Esophagus squamous epithelium (tissue), 5 donors: ENCODE data around the gene SLC27A1. TPM values are rescaled to one million over a fixed set of nuclear protein-coding genes. Genes with fewer than 3 reads are reported as not detected.
A peak's percentile ranks its signal among the peaks of the same experiment; 100 is the strongest.
"Not testable (repeated sequence)": the region's sequence is repeated elsewhere in the genome, so short reads cannot be mapped to it uniquely, and the experiment has no call there.

ENCODE experiments used
- DNase-seq: peaks from one replicate; lab custom pipeline; 2025; lab: John Stamatoyannopoulos, UW
- H3K27ac ChIP-seq, 4 donors: fragments of 200-600 bp; sonication (generic); one replicate each; pipeline ENCODE4 v1.5.1; 2016 to 2019; ENCODE audit warnings: mild to moderate bottlenecking in 1 of 4
- H3K27me3 ChIP-seq, 4 donors: fragments of 200-600 bp; sonication (generic); 1 replicate in 3 of 4; 2 replicates in 1 of 4; pipeline versions ENCODE4 v1.5.1 to v1.6.0; 2017 to 2021; ENCODE audit warnings: antibody characterized with exemption in 1 of 4
- H3K36me3 ChIP-seq, 3 donors: fragments of 200-600 bp; sonication (generic); one replicate each; pipeline ENCODE4 v1.5.1; 2016 to 2019
- H3K4me1 ChIP-seq, 3 donors: fragments of 200-600 bp; sonication (generic); one replicate each; pipeline ENCODE4 v1.5.1; 2017 to 2019
- H3K4me3 ChIP-seq, 4 donors: fragments of 200-600 bp; sonication (generic); 1 replicate in 3 of 4; 2 replicates in 1 of 4; pipeline ENCODE4 v1.5.1; 2016 to 2019; ENCODE audit warnings: mild to moderate bottlenecking in 2 of 4, moderate library complexity in 1 of 4
- H3K9me3 ChIP-seq, 3 donors: fragments of 200-600 bp; sonication (generic); one replicate each; pipeline ENCODE4 v1.5.1; 2016 to 2019
- CTCF ChIP-seq, 6 experiments: fragments of 450-650 bp in 4 of 6; fragments of 200-600 bp in 2 of 6; sonication (generic) in 2 of 6; IDR thresholded peaks; one replicate each; pipeline ENCODE4 v1.5.1; 2016 to 2019; ENCODE audit warnings: antibody characterized with exemption in 6 of 6, mild to moderate bottlenecking in 4 of 6, moderate library complexity in 4 of 6
- POLR2A ChIP-seq, 4 donors: fragments of 450-650 bp; IDR thresholded peaks; one replicate each; pipeline ENCODE4 v1.6.1; 2017; ENCODE audit warnings: antibody characterized with exemption in 4 of 4, mild to moderate bottlenecking in 4 of 4, moderate library complexity in 3 of 4
- WGBS, 2 donors: methylation state at CpG; one replicate each; pipeline ENCODE4 v1.1.5; 2018; 5-methylcytosine and 5-hydroxymethylcytosine counted together
- intact Hi-C: fragments of 100-400 bp; cut with DNase I; formaldehyde crosslinking; loops from one replicate; pipeline ENCODE4 v1.15.0; 2022
- total RNA-seq, 4 donors: library from RNA; depleted of rRNA; stranded (reverse); fragments of >200 nt; gene quantifications; one replicate each; pipeline ENCODE4 v1.1.0, GENCODE V29; 2016
- donor health status: DM: yes; HTN: yes; CAD: no.

Gene SLC27A1
- total RNA-seq, 4 donors from 2014 or later = 4.1 to 19.5 (median 8.7) TPM

- peaks cover 0 to 40% (median 4%) of the 10 kb centered on the region in 3 donors for H3K4me1 ChIP-seq
- peaks cover 0 to 51% (median 7%) of the 10 kb centered on the region in 3 donors for H3K36me3 ChIP-seq
- TF ChIP-seq CTCF (IDR thresholded peaks at IDR 0.05) (no peak), POLR2A (IDR thresholded peaks at IDR 0.05) (no peak)
- DNase-seq = no peak
- H3K27me3 ChIP-seq = no peaks in the 10 kb centered on the region
- intact Hi-C loops = no loop called here
- peak overlapping the region in 2 of 4 donors; percentile 2 to 7 for H3K27ac ChIP-seq
- 78 to 87% methylated on average over 5 to 6 of the region's 13 CpGs for WGBS, 2 donors
- H3K4me3 ChIP-seq = no peak overlapping the region
- H3K9me3 ChIP-seq = no peaks in the 10 kb centered on the region
Observed at GRCh38 chr19:17504456-17504855, 34.1 kb downstream of the SLC27A1 start.

- Histone ChIP-seq H3K9me3 (no peaks in the 10 kb centered on the region), H3K27me3 (no peaks in the 10 kb centered on the region), H3K27ac (peak overlapping the region in 2 of 4 donors; percentile 34 to 39), H3K4me3 (no peak overlapping the region), H3K4me1 (peaks cover under 1 to 40% (median 11%) of the 10 kb centered on the region in 3 donors), H3K36me3 (peaks cover 0 to 45% (median 7%) of the 10 kb centered on the region in 3 donors)
- intact Hi-C loops = no loop called here
- TF ChIP-seq POLR2A (IDR thresholded peaks at IDR 0.05) (no peak), CTCF (IDR thresholded peaks at IDR 0.05) (no peak)
- WGBS, 2 donors = 67 to 69% methylated on average over 5 to 10 of the region's 10 CpGs
- no peak for DNase-seq
Observed at GRCh38 chr19:17505223-17505622, 34.9 kb downstream of the SLC27A1 start.

GRCh38 chr19:17506745-17507144 lies 36.4 kb downstream of the SLC27A1 start:
- no peaks in the 10 kb centered on the region for H3K9me3 ChIP-seq
- 80 to 83% methylated on average over 7 to 9 of the region's 9 CpGs for WGBS, 2 donors
- peaks cover 0 to 30% (median 7%) of the 10 kb centered on the region in 3 donors for H3K36me3 ChIP-seq
- no peak for DNase-seq
- no peak overlapping the region for H3K4me3 ChIP-seq
- peaks cover 4 to 47% (median 17%) of the 10 kb centered on the region in 3 donors for H3K4me1 ChIP-seq
- H3K27me3 ChIP-seq = no peaks in the 10 kb centered on the region
- intact Hi-C loops = no loop called here
- TF ChIP-seq CTCF (IDR thresholded peaks at IDR 0.05) (no peak), POLR2A (IDR thresholded peaks at IDR 0.05) (no peak)
- no peak overlapping the region for H3K27ac ChIP-seq

GRCh38 chr19:17508558-17508933 lies 38.2 kb downstream of the SLC27A1 start:
- intact Hi-C loops, DNase-seq, H3K4me3 ChIP-seq, H3K9me3 ChIP-seq, H3K27me3 ChIP-seq: not testable (repeated sequence)
- 91% methylated on average over 3 of the region's 3 CpGs; no CpG with 5 or more reads in 1 of the 2 donors for WGBS, 2 donors
- H3K4me1 ChIP-seq = peaks cover 8 to 64% (median 25%) of the 10 kb centered on the region in 3 donors
- H3K27ac ChIP-seq = peak overlapping the region in 3 of 4 donors; percentile 22 to 66 (median 52)
- H3K36me3 ChIP-seq = peaks cover 0 to 24% (median 4%) of the 10 kb centered on the region in 3 donors

- H3K27ac ChIP-seq = peak overlapping the region; percentile 2 to 100 (median 98)
- peaks cover 8 to 62% (median 25%) of the 10 kb centered on the region in 3 donors for H3K4me1 ChIP-seq
- peaks cover 0 to 13% (median 2%) of the 10 kb centered on the region in 3 donors for H3K36me3 ChIP-seq
- no peak for DNase-seq
- TF ChIP-seq POLR2A (IDR thresholded peaks at IDR 0.05) (no peak), CTCF (IDR thresholded peaks at IDR 0.05) (no peak)
- intact Hi-C loops = no loop called here
- H3K4me3 ChIP-seq = peak overlapping the region; percentile 74 to 99 (median 95)
- H3K9me3 ChIP-seq = no peaks in the 10 kb centered on the region
- H3K27me3 ChIP-seq = no peaks in the 10 kb centered on the region
- 38 to 41% methylated on average over 13 of the region's 13 CpGs for WGBS, 2 donors
Observed at GRCh38 chr19:17510220-17510993, 40.1 kb downstream of the SLC27A1 start.
